Liver (tissue), 9 donors: ENCODE data around the gene VWC2. TPM values are rescaled to one million over a fixed set of nuclear protein-coding genes. Genes with fewer than 3 reads are reported as not detected.

Source experiments
- DNase-seq: peaks from one replicate; pipeline ENCODE4 v3.0.0-alpha.2; 2017; ENCODE audit warnings: low spot score
- H3K27ac ChIP-seq, 2 donors: one replicate each; pipeline ENCODE4 v1.7.0; 2013; ENCODE audit warnings: inconsistent platforms in 2 of 2, low read length in 2 of 2, control low read depth in 1 of 2, low read depth in 1 of 2, mild to moderate bottlenecking in 1 of 2
- H3K27me3 ChIP-seq, 4 donors: one replicate each; pipeline versions ENCODE4 v1.6.1 to v1.7.0; 2013; ENCODE audit warnings: low read length in 3 of 4, inconsistent platforms in 1 of 4, mild to moderate bottlenecking in 1 of 4, moderate library complexity in 1 of 4; ENCODE audit not compliant: control insufficient read depth in 4 of 4, insufficient read depth in 4 of 4
- H3K36me3 ChIP-seq, 4 donors: one replicate each; pipeline versions ENCODE4 v1.6.1 to v1.7.0; 2013; ENCODE audit warnings: low read length in 3 of 4, mild to moderate bottlenecking in 3 of 4, low read depth in 1 of 4, moderate library complexity in 1 of 4; ENCODE audit not compliant: control insufficient read depth in 4 of 4, insufficient read depth in 3 of 4
- H3K4me1 ChIP-seq, 4 donors: one replicate each; pipeline versions ENCODE4 v1.6.1 to v1.7.0; 2013; ENCODE audit warnings: low read length in 3 of 4, mild to moderate bottlenecking in 3 of 4, moderate library complexity in 1 of 4; ENCODE audit not compliant: control insufficient read depth in 4 of 4, insufficient read depth in 4 of 4
- H3K4me3 ChIP-seq, 3 donors: one replicate each; pipeline versions ENCODE4 v1.6.1 to v1.7.0; 2013; ENCODE audit warnings: low read length in 3 of 3, control low read depth in 1 of 3, low read depth in 1 of 3, mild to moderate bottlenecking in 1 of 3
- H3K9ac ChIP-seq, 2 donors: one replicate each; pipeline ENCODE4 v1.7.0; 2013; ENCODE audit warnings: low read length in 2 of 2, mild to moderate bottlenecking in 2 of 2, moderate library complexity in 2 of 2, control low read depth in 1 of 2, low read depth in 1 of 2
- H3K9me3 ChIP-seq, 4 donors: one replicate each; pipeline versions ENCODE4 v1.6.1 to v1.7.0; 2013; ENCODE audit warnings: low read length in 3 of 4; ENCODE audit not compliant: control insufficient read depth in 4 of 4
- EGR1 ChIP-seq, 2 donors: IDR thresholded peaks; 2 replicates each; pipeline ENCODE4 v1.6.1; 2016 to 2018; ENCODE audit warnings: antibody characterized with exemption in 2 of 2, low read depth in 2 of 2
- FOXA1 ChIP-seq: IDR thresholded peaks from 2 replicates; pipeline ENCODE4 v1.6.1; 2016; ENCODE audit warnings: antibody characterized with exemption
- GABPA ChIP-seq, 2 donors: IDR thresholded peaks in 1 of 2; conservative IDR thresholded peaks in 1 of 2; 2 replicates each; pipeline ENCODE4 v1.6.1; 2016; ENCODE audit warnings: antibody characterized with exemption in 2 of 2, mild to moderate bottlenecking in 1 of 2, moderate library complexity in 1 of 2
- HNF4A ChIP-seq, 2 donors: conservative IDR thresholded peaks; 2 replicates each; pipeline ENCODE4 v1.6.1; 2016; ENCODE audit warnings: antibody characterized with exemption in 2 of 2, mild to moderate bottlenecking in 2 of 2
- HNF4G ChIP-seq: IDR thresholded peaks from 2 replicates; pipeline ENCODE4 v1.6.1; 2016; ENCODE audit warnings: antibody characterized with exemption
- NR2F2 ChIP-seq: IDR thresholded peaks from 2 replicates; pipeline ENCODE4 v1.6.1; 2016; ENCODE audit warnings: antibody characterized with exemption
- RAD21 ChIP-seq, 2 donors: IDR thresholded peaks; 2 replicates each; pipeline ENCODE4 v1.6.1; 2016; ENCODE audit warnings: antibody characterized with exemption in 2 of 2, mild to moderate bottlenecking in 2 of 2
- RXRA ChIP-seq, 2 donors: IDR thresholded peaks; 2 replicates each; pipeline ENCODE4 v1.6.1; 2017 to 2018; ENCODE audit warnings: antibody characterized with exemption in 2 of 2, mild to moderate bottlenecking in 1 of 2
- SP1 ChIP-seq: IDR thresholded peaks from 2 replicates; pipeline ENCODE4 v1.6.1; 2018; ENCODE audit warnings: antibody characterized with exemption, mild to moderate bottlenecking
- TAF1 ChIP-seq: conservative IDR thresholded peaks from 2 replicates; pipeline ENCODE4 v1.6.1; 2016; ENCODE audit warnings: antibody characterized with exemption, mild to moderate bottlenecking
- YY1 ChIP-seq: IDR thresholded peaks from 2 replicates; pipeline ENCODE4 v1.6.1; 2016; ENCODE audit warnings: antibody characterized with exemption, mild to moderate bottlenecking
- WGBS: extraction: QIAGEN DNeasy Blood & Tissue Kit; methylation state at CpG from one replicate; pipeline ENCODE4 v1.1.7; 2013; 5-methylcytosine and 5-hydroxymethylcytosine counted together
- polyA plus RNA-seq, 2 donors: library from polyadenylated mRNA; stranded (reverse) in 1 of 2; unstranded in 1 of 2; fragments of 200-250 nt in 1 of 2; fragments of >200 nt in 1 of 2; fragmentation: Nextera tagmentation in 1 of 2; extraction: Ambion mirVana in 1 of 2; gene quantifications; one replicate each; pipeline versions ENCODE4 v1.2.1 to v1.2.3, GENCODE V29; 2013 to 2015
- total RNA-seq, 2 donors: library from RNA; depleted of rRNA; stranded (reverse); fragments of >200 nt; gene quantifications; one replicate each; pipeline ENCODE4 v1.2.3, GENCODE V29; 2014
- TF ChIP-seq, protein P1 (sequence below): IDR thresholded peaks from 2 replicates; pipeline ENCODE4 v1.6.1; 2016; ENCODE audit warnings: antibody characterized with exemption
- TF ChIP-seq, protein P2 (sequence below): fragments of 150-350 bp; IDR thresholded peaks from 2 replicates; pipeline ENCODE4 v1.5.1; 2017; ENCODE audit warnings: improper control_type of control experiment, low read depth, low read length; ENCODE audit not compliant: missing input control
- TF ChIP-seq, protein P3 (sequence below): IDR thresholded peaks from 2 replicates; pipeline ENCODE4 v1.6.1; 2016; ENCODE audit warnings: antibody characterized with exemption, mild to moderate bottlenecking
- TF ChIP-seq, protein P4 (sequence below): IDR thresholded peaks from 2 replicates; pipeline ENCODE4 v1.6.1; 2016; ENCODE audit warnings: antibody characterized with exemption
- TF ChIP-seq, protein P5 (sequence below): IDR thresholded peaks from 2 replicates; pipeline ENCODE4 v1.6.1; 2016; ENCODE audit warnings: antibody characterized with exemption
- donor health status: healthy.
- donor health status: healthy.
- donor health status: healthy.
- donor health status: healthy.
- donor health status: healthy.

Gene VWC2
- total and polyA plus RNA-seq, 4 donors: not detected

DNA sequence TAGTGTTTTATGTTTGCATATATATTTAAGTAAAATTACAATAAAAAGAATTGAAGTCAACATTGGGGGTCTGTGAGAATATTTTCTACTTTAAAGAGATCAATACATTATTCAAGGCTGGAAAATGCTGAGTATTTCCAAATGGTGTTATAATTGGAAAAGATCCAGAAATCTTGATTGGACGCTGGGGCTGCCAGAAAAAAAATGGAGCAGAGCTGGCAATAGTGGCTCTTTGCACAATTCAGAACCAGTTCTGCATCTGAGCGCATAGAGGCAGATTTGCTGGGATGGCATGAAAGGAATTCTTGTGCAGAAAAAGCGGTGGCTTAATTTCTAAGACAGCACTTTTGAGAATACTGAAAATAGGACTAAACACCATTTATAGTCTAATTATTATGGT is 10.8 kb upstream of the VWC2 start:
- H3K4me1 ChIP-seq: no peaks in the 10 kb centered on the region
- no peak overlapping the region for H3K9ac ChIP-seq
- no peaks in the 10 kb centered on the region for H3K36me3 ChIP-seq
- H3K9me3 ChIP-seq: no peaks in the 10 kb centered on the region
- DNase-seq: no peak
- no peak overlapping the region for H3K27ac ChIP-seq
- H3K4me3 ChIP-seq: no peak overlapping the region
- WGBS: 68% methylated on average over 3 of the region's 3 CpGs
- peaks cover 0 to 5% (median 0%) of the 10 kb centered on the region in 4 donors for H3K27me3 ChIP-seq
- TF ChIP-seq NR2F2: no peak

DNA sequence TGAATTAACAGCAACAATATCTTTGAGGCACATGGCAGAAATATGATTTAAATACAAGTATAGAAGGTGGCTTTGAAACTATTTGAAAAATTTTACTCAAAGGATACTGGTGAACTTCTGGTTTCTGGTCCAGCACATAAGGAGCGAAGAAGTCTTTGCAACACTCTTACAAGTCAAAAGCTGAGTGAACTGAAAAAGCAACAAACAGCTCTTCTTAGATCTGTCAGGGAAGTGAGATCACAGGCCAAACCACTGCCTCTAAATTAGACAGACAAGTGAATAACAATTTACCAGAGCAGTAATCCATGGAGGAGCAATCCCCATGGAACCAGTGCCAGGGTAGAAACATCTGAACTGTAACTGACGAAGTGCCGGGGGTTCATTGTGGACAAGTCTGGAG is 9.6 kb upstream of the VWC2 start:
- WGBS: 85% methylated on average over 3 of the region's 3 CpGs
- no peak overlapping the region for H3K4me3 ChIP-seq
- H3K4me1 ChIP-seq: no peaks in the 10 kb centered on the region
- DNase-seq: no peak
- H3K9ac ChIP-seq: no peak overlapping the region
- no peaks in the 10 kb centered on the region for H3K36me3 ChIP-seq
- H3K27me3 ChIP-seq: peaks cover 0 to 5% (median 0%) of the 10 kb centered on the region in 4 donors
- TF ChIP-seq HNF4A (conservative IDR thresholded peaks at IDR 0.05) (no peak), HNF4G (no peak), TAF1 (no peak), RXRA (IDR thresholded peaks at IDR 0.05) (no peak), GABPA (IDR thresholded peaks at IDR 0.05 in 1 of 2, conservative IDR thresholded peaks at IDR 0.05 in 1 of 2) (no peak), EGR1 (IDR thresholded peaks at IDR 0.05; ENCODE audit: low read depth in 2 of 2) (no peak), RAD21 (IDR thresholded peaks at IDR 0.05) (no peak), FOXA1 (no peak), NR2F2 (no peak), YY1 (no peak)
- TF ChIP-seq, protein P1, sequence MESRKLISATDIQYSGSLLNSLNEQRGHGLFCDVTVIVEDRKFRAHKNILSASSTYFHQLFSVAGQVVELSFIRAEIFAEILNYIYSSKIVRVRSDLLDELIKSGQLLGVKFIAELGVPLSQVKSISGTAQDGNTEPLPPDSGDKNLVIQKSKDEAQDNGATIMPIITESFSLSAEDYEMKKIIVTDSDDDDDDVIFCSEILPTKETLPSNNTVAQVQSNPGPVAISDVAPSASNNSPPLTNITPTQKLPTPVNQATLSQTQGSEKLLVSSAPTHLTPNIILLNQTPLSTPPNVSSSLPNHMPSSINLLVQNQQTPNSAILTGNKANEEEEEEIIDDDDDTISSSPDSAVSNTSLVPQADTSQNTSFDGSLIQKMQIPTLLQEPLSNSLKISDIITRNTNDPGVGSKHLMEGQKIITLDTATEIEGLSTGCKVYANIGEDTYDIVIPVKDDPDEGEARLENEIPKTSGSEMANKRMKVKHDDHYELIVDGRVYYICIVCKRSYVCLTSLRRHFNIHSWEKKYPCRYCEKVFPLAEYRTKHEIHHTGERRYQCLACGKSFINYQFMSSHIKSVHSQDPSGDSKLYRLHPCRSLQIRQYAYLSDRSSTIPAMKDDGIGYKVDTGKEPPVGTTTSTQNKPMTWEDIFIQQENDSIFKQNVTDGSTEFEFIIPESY: no peak
- TF ChIP-seq, protein P2, sequence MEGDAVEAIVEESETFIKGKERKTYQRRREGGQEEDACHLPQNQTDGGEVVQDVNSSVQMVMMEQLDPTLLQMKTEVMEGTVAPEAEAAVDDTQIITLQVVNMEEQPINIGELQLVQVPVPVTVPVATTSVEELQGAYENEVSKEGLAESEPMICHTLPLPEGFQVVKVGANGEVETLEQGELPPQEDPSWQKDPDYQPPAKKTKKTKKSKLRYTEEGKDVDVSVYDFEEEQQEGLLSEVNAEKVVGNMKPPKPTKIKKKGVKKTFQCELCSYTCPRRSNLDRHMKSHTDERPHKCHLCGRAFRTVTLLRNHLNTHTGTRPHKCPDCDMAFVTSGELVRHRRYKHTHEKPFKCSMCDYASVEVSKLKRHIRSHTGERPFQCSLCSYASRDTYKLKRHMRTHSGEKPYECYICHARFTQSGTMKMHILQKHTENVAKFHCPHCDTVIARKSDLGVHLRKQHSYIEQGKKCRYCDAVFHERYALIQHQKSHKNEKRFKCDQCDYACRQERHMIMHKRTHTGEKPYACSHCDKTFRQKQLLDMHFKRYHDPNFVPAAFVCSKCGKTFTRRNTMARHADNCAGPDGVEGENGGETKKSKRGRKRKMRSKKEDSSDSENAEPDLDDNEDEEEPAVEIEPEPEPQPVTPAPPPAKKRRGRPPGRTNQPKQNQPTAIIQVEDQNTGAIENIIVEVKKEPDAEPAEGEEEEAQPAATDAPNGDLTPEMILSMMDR: no peak
- H3K27ac ChIP-seq: no peak overlapping the region
- no peaks in the 10 kb centered on the region for H3K9me3 ChIP-seq

DNA sequence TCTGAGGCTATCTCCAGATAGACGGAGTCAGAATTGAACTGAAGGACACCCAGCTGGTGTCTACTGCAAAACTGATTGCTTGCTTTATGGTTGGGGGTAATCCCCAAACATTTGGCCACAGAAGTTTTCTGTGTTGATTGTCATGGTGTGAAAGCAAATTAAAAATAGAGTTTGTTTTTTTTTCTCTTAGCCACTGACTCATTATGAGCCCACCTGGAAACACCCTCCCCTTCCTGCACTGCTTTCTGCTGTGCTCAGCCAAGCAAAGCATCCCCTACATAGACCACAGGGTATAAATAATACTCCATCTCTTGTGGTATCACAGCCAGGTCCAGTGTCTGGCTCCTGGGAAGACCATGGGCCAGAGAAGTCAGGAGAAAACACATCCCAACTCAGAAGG is 6.5 kb upstream of the VWC2 start:
- no peak overlapping the region for H3K9ac ChIP-seq
- WGBS: 67% methylated on average over 1 of the region's 1 CpG
- no peaks in the 10 kb centered on the region for H3K36me3 ChIP-seq
- TF ChIP-seq SP1: no peak
- TF ChIP-seq YY1: no peak
- no peak for TF ChIP-seq RXRA (IDR thresholded peaks at IDR 0.05)
- TF ChIP-seq, protein P3, sequence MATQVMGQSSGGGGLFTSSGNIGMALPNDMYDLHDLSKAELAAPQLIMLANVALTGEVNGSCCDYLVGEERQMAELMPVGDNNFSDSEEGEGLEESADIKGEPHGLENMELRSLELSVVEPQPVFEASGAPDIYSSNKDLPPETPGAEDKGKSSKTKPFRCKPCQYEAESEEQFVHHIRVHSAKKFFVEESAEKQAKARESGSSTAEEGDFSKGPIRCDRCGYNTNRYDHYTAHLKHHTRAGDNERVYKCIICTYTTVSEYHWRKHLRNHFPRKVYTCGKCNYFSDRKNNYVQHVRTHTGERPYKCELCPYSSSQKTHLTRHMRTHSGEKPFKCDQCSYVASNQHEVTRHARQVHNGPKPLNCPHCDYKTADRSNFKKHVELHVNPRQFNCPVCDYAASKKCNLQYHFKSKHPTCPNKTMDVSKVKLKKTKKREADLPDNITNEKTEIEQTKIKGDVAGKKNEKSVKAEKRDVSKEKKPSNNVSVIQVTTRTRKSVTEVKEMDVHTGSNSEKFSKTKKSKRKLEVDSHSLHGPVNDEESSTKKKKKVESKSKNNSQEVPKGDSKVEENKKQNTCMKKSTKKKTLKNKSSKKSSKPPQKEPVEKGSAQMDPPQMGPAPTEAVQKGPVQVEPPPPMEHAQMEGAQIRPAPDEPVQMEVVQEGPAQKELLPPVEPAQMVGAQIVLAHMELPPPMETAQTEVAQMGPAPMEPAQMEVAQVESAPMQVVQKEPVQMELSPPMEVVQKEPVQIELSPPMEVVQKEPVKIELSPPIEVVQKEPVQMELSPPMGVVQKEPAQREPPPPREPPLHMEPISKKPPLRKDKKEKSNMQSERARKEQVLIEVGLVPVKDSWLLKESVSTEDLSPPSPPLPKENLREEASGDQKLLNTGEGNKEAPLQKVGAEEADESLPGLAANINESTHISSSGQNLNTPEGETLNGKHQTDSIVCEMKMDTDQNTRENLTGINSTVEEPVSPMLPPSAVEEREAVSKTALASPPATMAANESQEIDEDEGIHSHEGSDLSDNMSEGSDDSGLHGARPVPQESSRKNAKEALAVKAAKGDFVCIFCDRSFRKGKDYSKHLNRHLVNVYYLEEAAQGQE: no peak
- TF ChIP-seq RAD21 (IDR thresholded peaks at IDR 0.05): no peak
- TF ChIP-seq, protein P4, sequence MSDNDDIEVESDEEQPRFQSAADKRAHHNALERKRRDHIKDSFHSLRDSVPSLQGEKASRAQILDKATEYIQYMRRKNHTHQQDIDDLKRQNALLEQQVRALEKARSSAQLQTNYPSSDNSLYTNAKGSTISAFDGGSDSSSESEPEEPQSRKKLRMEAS: no peak
- no peak for TF ChIP-seq EGR1 (IDR thresholded peaks at IDR 0.05; ENCODE audit: low read depth in 2 of 2)
- TF ChIP-seq, protein P5, sequence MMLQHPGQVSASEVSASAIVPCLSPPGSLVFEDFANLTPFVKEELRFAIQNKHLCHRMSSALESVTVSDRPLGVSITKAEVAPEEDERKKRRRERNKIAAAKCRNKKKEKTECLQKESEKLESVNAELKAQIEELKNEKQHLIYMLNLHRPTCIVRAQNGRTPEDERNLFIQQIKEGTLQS: no peak
- TF ChIP-seq FOXA1: no peak
- TF ChIP-seq HNF4A (conservative IDR thresholded peaks at IDR 0.05): no peak
- TF ChIP-seq GABPA (IDR thresholded peaks at IDR 0.05 in 1 of 2, conservative IDR thresholded peaks at IDR 0.05 in 1 of 2): no peak
- TF ChIP-seq, protein P1: no peak
- TF ChIP-seq NR2F2: no peak
- TF ChIP-seq TAF1: no peak
- DNase-seq: no peak
- no peaks in the 10 kb centered on the region for H3K9me3 ChIP-seq
- H3K4me1 ChIP-seq: no peaks in the 10 kb centered on the region
- peaks cover 0 to 5% (median 0%) of the 10 kb centered on the region in 4 donors for H3K27me3 ChIP-seq
- H3K4me3 ChIP-seq: no peak overlapping the region
- no peak overlapping the region for H3K27ac ChIP-seq
